ENCODE measurements around the gene PSMC1.

- no peak for TF ChIP-seq ZZZ3 (IDR thresholded peaks at IDR 0.05; ENCODE audit: control insufficient read depth, insufficient read length, low read depth)
- TF ChIP-seq, protein P1, sequence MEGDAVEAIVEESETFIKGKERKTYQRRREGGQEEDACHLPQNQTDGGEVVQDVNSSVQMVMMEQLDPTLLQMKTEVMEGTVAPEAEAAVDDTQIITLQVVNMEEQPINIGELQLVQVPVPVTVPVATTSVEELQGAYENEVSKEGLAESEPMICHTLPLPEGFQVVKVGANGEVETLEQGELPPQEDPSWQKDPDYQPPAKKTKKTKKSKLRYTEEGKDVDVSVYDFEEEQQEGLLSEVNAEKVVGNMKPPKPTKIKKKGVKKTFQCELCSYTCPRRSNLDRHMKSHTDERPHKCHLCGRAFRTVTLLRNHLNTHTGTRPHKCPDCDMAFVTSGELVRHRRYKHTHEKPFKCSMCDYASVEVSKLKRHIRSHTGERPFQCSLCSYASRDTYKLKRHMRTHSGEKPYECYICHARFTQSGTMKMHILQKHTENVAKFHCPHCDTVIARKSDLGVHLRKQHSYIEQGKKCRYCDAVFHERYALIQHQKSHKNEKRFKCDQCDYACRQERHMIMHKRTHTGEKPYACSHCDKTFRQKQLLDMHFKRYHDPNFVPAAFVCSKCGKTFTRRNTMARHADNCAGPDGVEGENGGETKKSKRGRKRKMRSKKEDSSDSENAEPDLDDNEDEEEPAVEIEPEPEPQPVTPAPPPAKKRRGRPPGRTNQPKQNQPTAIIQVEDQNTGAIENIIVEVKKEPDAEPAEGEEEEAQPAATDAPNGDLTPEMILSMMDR (IDR thresholded peaks at IDR 0.05 in 2 of 3, conservative IDR thresholded peaks at IDR 0.05 in 1 of 3; ENCODE audit: control insufficient read depth in 2 of 3, extremely low read depth in 1 of 3, insufficient read depth in 1 of 3, low read depth in 3 of 3, low read length in 3 of 3) = no peak
- TF ChIP-seq SMAD1 (IDR thresholded peaks at IDR 0.05; ENCODE audit: low read depth, partially characterized antibody) = no peak
- no peak for TF ChIP-seq POLR2AphosphoS5 (IDR thresholded peaks at IDR 0.05; ENCODE audit: low read length)
- TF ChIP-seq POLR2A (IDR thresholded peaks at IDR 0.05; ENCODE audit: low read depth, low read length) = no peak
- no peak for TF ChIP-seq REST (IDR thresholded peaks at IDR 0.05; ENCODE audit: low read depth, low read length)
- TF ChIP-seq, protein P2, sequence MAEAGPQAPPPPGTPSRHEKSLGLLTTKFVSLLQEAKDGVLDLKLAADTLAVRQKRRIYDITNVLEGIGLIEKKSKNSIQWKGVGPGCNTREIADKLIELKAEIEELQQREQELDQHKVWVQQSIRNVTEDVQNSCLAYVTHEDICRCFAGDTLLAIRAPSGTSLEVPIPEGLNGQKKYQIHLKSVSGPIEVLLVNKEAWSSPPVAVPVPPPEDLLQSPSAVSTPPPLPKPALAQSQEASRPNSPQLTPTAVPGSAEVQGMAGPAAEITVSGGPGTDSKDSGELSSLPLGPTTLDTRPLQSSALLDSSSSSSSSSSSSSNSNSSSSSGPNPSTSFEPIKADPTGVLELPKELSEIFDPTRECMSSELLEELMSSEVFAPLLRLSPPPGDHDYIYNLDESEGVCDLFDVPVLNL (IDR thresholded peaks at IDR 0.05; ENCODE audit: low read depth, low read length) = no peak
Observed at GRCh38 chr14:90302529-90303303, 46.4 kb downstream of the PSMC1 start.
